ENCODE results near the gene TTC38.

DNA sequence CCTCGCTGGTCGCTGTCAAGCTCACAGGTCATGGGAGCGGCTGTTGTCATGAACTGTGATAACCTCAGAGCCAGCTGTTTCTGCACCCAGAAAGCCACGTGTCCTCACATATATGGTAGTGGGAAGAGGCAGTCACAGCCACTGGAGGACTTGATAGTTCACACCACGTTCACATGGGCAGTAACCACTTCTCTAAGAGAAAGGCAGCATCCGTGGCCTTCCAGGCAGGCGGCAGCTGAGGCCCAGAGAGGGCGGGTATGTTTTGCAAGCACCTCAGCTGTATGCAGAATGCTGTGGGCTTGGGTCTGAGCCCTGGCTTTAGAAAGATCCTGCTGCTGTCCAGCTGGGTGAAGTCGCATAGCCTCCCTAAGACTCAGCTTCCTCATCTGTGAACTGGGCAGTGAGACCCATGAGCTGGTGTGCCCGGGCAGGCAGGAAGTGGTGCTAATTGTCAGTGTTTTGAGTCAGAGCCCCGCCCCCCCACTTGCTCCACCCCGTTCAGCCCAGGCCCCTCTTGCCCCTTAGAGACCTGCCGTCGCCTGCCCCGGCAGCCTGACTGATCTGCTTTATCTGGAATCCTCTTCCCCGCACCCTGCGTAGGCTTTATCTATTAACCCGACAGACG lies 13.3 kb downstream of the TTC38 start:
- TF ChIP-seq, protein P1, sequence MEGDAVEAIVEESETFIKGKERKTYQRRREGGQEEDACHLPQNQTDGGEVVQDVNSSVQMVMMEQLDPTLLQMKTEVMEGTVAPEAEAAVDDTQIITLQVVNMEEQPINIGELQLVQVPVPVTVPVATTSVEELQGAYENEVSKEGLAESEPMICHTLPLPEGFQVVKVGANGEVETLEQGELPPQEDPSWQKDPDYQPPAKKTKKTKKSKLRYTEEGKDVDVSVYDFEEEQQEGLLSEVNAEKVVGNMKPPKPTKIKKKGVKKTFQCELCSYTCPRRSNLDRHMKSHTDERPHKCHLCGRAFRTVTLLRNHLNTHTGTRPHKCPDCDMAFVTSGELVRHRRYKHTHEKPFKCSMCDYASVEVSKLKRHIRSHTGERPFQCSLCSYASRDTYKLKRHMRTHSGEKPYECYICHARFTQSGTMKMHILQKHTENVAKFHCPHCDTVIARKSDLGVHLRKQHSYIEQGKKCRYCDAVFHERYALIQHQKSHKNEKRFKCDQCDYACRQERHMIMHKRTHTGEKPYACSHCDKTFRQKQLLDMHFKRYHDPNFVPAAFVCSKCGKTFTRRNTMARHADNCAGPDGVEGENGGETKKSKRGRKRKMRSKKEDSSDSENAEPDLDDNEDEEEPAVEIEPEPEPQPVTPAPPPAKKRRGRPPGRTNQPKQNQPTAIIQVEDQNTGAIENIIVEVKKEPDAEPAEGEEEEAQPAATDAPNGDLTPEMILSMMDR (IDR thresholded peaks at IDR 0.05) = no peak
- TF ChIP-seq POLR2AphosphoS2 (conservative IDR thresholded peaks at IDR 0.05; ENCODE audit: low read length) (no peak), POLR2A (IDR thresholded peaks at IDR 0.05; ENCODE audit: low read length) (no peak), RFX5 (IDR thresholded peaks at IDR 0.05) (no peak), CHD2 (IDR thresholded peaks at IDR 0.05; ENCODE audit: low read length, partially characterized antibody) (no peak), ZNF302 (CRISPR knock-in tag; IDR thresholded peaks at IDR 0.05) (no peak), HDAC2 (IDR thresholded peaks at IDR 0.05) (no peak), JUN (IDR thresholded peaks at IDR 0.05) (no peak)
- TF ChIP-seq, protein P2, sequence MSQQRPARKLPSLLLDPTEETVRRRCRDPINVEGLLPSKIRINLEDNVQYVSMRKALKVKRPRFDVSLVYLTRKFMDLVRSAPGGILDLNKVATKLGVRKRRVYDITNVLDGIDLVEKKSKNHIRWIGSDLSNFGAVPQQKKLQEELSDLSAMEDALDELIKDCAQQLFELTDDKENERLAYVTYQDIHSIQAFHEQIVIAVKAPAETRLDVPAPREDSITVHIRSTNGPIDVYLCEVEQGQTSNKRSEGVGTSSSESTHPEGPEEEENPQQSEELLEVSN (IDR thresholded peaks at IDR 0.05; ENCODE audit: borderline replicate concordance, low read depth) = no peak
- TF ChIP-seq, protein P3, sequence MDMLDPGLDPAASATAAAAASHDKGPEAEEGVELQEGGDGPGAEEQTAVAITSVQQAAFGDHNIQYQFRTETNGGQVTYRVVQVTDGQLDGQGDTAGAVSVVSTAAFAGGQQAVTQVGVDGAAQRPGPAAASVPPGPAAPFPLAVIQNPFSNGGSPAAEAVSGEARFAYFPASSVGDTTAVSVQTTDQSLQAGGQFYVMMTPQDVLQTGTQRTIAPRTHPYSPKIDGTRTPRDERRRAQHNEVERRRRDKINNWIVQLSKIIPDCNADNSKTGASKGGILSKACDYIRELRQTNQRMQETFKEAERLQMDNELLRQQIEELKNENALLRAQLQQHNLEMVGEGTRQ (IDR thresholded peaks at IDR 0.05) = no peak
- TF ChIP-seq, protein P4, sequence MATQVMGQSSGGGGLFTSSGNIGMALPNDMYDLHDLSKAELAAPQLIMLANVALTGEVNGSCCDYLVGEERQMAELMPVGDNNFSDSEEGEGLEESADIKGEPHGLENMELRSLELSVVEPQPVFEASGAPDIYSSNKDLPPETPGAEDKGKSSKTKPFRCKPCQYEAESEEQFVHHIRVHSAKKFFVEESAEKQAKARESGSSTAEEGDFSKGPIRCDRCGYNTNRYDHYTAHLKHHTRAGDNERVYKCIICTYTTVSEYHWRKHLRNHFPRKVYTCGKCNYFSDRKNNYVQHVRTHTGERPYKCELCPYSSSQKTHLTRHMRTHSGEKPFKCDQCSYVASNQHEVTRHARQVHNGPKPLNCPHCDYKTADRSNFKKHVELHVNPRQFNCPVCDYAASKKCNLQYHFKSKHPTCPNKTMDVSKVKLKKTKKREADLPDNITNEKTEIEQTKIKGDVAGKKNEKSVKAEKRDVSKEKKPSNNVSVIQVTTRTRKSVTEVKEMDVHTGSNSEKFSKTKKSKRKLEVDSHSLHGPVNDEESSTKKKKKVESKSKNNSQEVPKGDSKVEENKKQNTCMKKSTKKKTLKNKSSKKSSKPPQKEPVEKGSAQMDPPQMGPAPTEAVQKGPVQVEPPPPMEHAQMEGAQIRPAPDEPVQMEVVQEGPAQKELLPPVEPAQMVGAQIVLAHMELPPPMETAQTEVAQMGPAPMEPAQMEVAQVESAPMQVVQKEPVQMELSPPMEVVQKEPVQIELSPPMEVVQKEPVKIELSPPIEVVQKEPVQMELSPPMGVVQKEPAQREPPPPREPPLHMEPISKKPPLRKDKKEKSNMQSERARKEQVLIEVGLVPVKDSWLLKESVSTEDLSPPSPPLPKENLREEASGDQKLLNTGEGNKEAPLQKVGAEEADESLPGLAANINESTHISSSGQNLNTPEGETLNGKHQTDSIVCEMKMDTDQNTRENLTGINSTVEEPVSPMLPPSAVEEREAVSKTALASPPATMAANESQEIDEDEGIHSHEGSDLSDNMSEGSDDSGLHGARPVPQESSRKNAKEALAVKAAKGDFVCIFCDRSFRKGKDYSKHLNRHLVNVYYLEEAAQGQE (IDR thresholded peaks at IDR 0.05) = no peak
